ENCODE measurements around the gene MLLT3.

The MLLT3 gene

DNA sequence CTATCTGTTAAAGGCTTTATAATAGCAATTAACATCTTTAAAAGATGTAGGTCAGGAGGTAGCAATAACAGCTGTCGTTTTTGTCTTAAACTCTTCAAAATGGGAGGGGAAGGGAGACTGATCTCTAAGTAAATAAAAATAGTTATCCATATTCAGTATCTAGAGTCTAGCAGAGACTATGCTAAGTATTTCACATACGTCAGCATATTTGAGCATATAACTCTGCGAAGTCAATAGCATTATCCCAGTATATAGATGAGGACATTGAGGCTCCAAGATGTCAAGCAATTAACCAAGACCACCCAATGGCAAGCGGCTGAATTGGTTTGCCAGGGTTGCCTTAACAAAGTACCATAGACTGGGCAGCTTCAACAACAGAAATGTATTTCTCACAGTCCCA is 316.8 kb downstream of the MLLT3 start:
- no peaks in the 10 kb centered on the region for H3F3A ChIP-seq (ENCODE audit: insufficient read depth)
- H3K36me3 ChIP-seq (ENCODE audit: low read length): no peaks in the 10 kb centered on the region
- TF ChIP-seq EZH2phosphoT487 (conservative IDR thresholded peaks at IDR 0.05; ENCODE audit: low read length): no peak
- H2AFZ ChIP-seq (ENCODE audit: low read depth, low read length, severe bottlenecking): no peak overlapping the region
- H3K4me2 ChIP-seq (ENCODE audit: low read depth, low read length, poor library complexity, severe bottlenecking): no peak overlapping the region
- no peak overlapping the region for H3K27ac ChIP-seq (ENCODE audit: low read depth, low read length)
- H3K79me2 ChIP-seq (ENCODE audit: insufficient read depth, low read length): no peaks in the 10 kb centered on the region
- no peaks in the 10 kb centered on the region for H4K20me1 ChIP-seq (ENCODE audit: low read depth, low read length)
- no peak overlapping the region for H3K9ac ChIP-seq (ENCODE audit: low read length)
- H3K9me3 ChIP-seq (ENCODE audit: insufficient read depth, low read length): no peaks in the 10 kb centered on the region
- no peak overlapping the region for H3K4me3 ChIP-seq (ENCODE audit: insufficient read depth, low read length, poor library complexity, severe bottlenecking)
- no peaks in the 10 kb centered on the region for H3K9me2 ChIP-seq (replicated peaks; ENCODE audit: insufficient read depth, low read length)
- peaks cover 5% of the 10 kb centered on the region; the same call in 1 of the 2 replicates for H3K27me3 ChIP-seq (ENCODE audit: low read length)

DNA sequence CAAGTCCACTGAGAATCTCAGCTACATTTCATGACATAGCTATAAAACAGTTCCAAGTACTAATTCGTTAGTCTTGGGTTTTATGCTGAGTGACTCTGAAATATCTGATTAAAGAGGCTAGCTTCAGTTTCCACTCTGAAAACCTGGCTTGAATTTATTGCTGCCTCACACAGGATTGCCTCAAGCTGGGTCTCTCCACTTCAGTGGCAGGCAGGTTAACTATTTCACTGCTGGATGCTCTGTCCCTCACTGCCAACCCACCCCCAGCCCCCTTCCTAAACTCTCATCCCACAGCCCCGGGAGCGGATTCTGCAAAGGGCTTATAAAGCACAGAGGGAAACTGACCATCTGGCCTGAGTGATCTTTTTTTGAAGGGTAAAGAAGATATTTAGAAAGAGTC is 318.3 kb downstream of the MLLT3 start:
- no peaks in the 10 kb centered on the region for H3F3A ChIP-seq (ENCODE audit: insufficient read depth)
- H4K20me1 ChIP-seq (ENCODE audit: low read depth, low read length): no peaks in the 10 kb centered on the region
- H3K4me2 ChIP-seq (ENCODE audit: low read depth, low read length, poor library complexity, severe bottlenecking): no peak overlapping the region
- no peaks in the 10 kb centered on the region for H3K36me3 ChIP-seq (ENCODE audit: low read length)
- H3K9me3 ChIP-seq (ENCODE audit: insufficient read depth, low read length): no peaks in the 10 kb centered on the region
- TF ChIP-seq, protein P1, sequence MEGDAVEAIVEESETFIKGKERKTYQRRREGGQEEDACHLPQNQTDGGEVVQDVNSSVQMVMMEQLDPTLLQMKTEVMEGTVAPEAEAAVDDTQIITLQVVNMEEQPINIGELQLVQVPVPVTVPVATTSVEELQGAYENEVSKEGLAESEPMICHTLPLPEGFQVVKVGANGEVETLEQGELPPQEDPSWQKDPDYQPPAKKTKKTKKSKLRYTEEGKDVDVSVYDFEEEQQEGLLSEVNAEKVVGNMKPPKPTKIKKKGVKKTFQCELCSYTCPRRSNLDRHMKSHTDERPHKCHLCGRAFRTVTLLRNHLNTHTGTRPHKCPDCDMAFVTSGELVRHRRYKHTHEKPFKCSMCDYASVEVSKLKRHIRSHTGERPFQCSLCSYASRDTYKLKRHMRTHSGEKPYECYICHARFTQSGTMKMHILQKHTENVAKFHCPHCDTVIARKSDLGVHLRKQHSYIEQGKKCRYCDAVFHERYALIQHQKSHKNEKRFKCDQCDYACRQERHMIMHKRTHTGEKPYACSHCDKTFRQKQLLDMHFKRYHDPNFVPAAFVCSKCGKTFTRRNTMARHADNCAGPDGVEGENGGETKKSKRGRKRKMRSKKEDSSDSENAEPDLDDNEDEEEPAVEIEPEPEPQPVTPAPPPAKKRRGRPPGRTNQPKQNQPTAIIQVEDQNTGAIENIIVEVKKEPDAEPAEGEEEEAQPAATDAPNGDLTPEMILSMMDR (IDR thresholded peaks at IDR 0.05; ENCODE audit: insufficient read depth, low read length, poor library complexity, severe bottlenecking): no peak
- TF ChIP-seq EZH2phosphoT487 (conservative IDR thresholded peaks at IDR 0.05; ENCODE audit: low read length): no peak
- H3K27me3 ChIP-seq (ENCODE audit: low read length): peaks cover 5% of the 10 kb centered on the region; the same call in 1 of the 2 replicates
- no peak overlapping the region for H3K27ac ChIP-seq (ENCODE audit: low read depth, low read length)
- H2AFZ ChIP-seq (ENCODE audit: low read depth, low read length, severe bottlenecking): no peak overlapping the region
- H3K9me2 ChIP-seq (replicated peaks; ENCODE audit: insufficient read depth, low read length): 0 out of 2 replicates have a peak, but pooled peaks cover 3% of the 10 kb centered on the region
- no peak overlapping the region for H3K9ac ChIP-seq (ENCODE audit: low read length)
- H3K79me2 ChIP-seq (ENCODE audit: insufficient read depth, low read length): no peaks in the 10 kb centered on the region
- no peak overlapping the region for H3K4me3 ChIP-seq (ENCODE audit: insufficient read depth, low read length, poor library complexity, severe bottlenecking)

DNA sequence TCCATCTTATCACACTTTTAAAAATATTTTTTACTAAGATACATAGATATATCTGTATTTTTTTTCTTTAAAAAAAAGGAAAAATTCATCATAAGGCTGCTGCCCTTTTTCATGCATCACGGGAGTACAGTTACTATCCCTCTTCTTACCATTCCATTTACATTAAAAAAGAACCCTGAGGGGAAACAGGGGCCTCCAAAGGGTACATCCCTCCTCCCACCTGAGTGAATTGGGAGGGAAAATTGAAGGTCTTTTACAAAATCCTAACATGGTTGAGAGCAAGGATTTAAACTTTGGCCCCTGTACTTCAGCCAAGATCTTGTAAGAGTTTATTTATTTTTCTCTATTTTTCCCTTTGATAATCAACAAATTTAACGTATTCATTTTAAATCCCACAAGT is 319.2 kb downstream of the MLLT3 start:
- Histone ChIP-seq H3K79me2 (ENCODE audit: insufficient read depth, low read length) (no peaks in the 10 kb centered on the region), H3K36me3 (ENCODE audit: low read length) (no peaks in the 10 kb centered on the region), H2AFZ (ENCODE audit: low read depth, low read length, severe bottlenecking) (no peak overlapping the region), H3K27me3 (ENCODE audit: low read length) (peaks cover 5% of the 10 kb centered on the region; the same call in 1 of the 2 replicates), H4K20me1 (ENCODE audit: low read depth, low read length) (no peaks in the 10 kb centered on the region), H3K27ac (ENCODE audit: low read depth, low read length) (no peak overlapping the region), H3F3A (ENCODE audit: insufficient read depth) (no peaks in the 10 kb centered on the region), H3K9ac (ENCODE audit: low read length) (no peak overlapping the region), H3K4me3 (ENCODE audit: insufficient read depth, low read length, poor library complexity, severe bottlenecking) (no peak overlapping the region), H3K9me3 (ENCODE audit: insufficient read depth, low read length) (no peaks in the 10 kb centered on the region), H3K4me2 (ENCODE audit: low read depth, low read length, poor library complexity, severe bottlenecking) (no peak overlapping the region), H3K9me2 (replicated peaks; ENCODE audit: insufficient read depth, low read length) (0 out of 2 replicates have a peak, but pooled peaks cover 3% of the 10 kb centered on the region)
- TF ChIP-seq, protein P1 (IDR thresholded peaks at IDR 0.05; ENCODE audit: insufficient read depth, low read length, poor library complexity, severe bottlenecking): no peak
- TF ChIP-seq EZH2phosphoT487 (conservative IDR thresholded peaks at IDR 0.05; ENCODE audit: low read length): no peak

DNA sequence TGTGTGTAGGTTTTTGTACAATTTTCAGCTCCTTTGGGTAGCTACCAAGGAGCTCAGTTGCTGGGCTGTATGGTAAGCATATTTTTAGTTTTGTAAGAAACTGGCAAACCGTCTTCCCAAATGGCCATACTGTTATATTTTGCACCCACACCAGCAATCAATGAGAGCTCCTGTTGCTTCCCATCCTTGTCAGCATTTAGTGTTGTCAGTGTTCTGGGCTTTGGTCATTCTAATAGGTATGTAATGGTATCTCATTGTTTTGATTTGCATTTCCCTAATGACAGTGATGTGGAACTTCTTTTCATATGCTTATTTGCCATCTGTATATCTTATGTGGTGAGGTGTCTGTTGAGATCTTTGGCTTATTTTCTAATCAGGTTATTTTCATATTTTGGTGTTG is 320.1 kb downstream of the MLLT3 start:
- Histone ChIP-seq H3K27ac (ENCODE audit: low read depth, low read length) (no peak overlapping the region), H3K27me3 (ENCODE audit: low read length) (no peaks in the 10 kb centered on the region; the same call in 1 of the 2 replicates), H4K20me1 (ENCODE audit: low read depth, low read length) (no peaks in the 10 kb centered on the region), H3K4me2 (ENCODE audit: low read depth, low read length, poor library complexity, severe bottlenecking) (no peak overlapping the region), H3K9me2 (replicated peaks; ENCODE audit: insufficient read depth, low read length) (0 out of 2 replicates have a peak, but pooled peaks cover 3% of the 10 kb centered on the region), H3K36me3 (ENCODE audit: low read length) (no peaks in the 10 kb centered on the region), H2AFZ (ENCODE audit: low read depth, low read length, severe bottlenecking) (no peak overlapping the region), H3K9ac (ENCODE audit: low read length) (no peak overlapping the region), H3F3A (ENCODE audit: insufficient read depth) (no peaks in the 10 kb centered on the region), H3K9me3 (ENCODE audit: insufficient read depth, low read length) (no peaks in the 10 kb centered on the region), H3K79me2 (ENCODE audit: insufficient read depth, low read length) (no peaks in the 10 kb centered on the region), H3K4me3 (ENCODE audit: insufficient read depth, low read length, poor library complexity, severe bottlenecking) (no peak overlapping the region)
- TF ChIP-seq EZH2phosphoT487 (conservative IDR thresholded peaks at IDR 0.05; ENCODE audit: low read length): no peak
- TF ChIP-seq, protein P1 (IDR thresholded peaks at IDR 0.05; ENCODE audit: insufficient read depth, low read length, poor library complexity, severe bottlenecking): no peak

Data from SU-DHL-6 (cell line).